ENCODE data around the gene TRAF3.

Gene TRAF3

DNA sequence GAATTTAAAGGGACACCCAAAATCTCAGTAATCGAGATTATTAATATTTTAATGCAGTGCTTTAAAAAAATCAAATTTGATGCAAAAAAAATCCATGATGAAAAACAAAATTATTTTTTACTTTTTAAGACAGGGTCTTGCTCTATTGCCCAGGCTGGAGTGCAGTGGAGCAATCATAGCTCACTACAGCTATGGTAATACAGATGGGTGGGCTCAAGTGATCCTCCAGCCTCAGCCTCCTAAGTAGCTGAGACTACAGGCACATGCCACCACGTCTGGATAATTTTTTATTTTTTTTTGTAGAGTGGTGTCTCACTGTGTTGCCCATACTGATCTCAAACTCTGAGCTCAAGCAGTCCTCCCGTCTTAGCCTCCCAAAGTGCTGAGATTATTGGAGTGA is 62.9 kb downstream of the TRAF3 start:
- TF ChIP-seq, protein P1, sequence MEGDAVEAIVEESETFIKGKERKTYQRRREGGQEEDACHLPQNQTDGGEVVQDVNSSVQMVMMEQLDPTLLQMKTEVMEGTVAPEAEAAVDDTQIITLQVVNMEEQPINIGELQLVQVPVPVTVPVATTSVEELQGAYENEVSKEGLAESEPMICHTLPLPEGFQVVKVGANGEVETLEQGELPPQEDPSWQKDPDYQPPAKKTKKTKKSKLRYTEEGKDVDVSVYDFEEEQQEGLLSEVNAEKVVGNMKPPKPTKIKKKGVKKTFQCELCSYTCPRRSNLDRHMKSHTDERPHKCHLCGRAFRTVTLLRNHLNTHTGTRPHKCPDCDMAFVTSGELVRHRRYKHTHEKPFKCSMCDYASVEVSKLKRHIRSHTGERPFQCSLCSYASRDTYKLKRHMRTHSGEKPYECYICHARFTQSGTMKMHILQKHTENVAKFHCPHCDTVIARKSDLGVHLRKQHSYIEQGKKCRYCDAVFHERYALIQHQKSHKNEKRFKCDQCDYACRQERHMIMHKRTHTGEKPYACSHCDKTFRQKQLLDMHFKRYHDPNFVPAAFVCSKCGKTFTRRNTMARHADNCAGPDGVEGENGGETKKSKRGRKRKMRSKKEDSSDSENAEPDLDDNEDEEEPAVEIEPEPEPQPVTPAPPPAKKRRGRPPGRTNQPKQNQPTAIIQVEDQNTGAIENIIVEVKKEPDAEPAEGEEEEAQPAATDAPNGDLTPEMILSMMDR (conservative IDR thresholded peaks at IDR 0.05), result no peak
- no peak overlapping the region for H3K27ac ChIP-seq

DNA sequence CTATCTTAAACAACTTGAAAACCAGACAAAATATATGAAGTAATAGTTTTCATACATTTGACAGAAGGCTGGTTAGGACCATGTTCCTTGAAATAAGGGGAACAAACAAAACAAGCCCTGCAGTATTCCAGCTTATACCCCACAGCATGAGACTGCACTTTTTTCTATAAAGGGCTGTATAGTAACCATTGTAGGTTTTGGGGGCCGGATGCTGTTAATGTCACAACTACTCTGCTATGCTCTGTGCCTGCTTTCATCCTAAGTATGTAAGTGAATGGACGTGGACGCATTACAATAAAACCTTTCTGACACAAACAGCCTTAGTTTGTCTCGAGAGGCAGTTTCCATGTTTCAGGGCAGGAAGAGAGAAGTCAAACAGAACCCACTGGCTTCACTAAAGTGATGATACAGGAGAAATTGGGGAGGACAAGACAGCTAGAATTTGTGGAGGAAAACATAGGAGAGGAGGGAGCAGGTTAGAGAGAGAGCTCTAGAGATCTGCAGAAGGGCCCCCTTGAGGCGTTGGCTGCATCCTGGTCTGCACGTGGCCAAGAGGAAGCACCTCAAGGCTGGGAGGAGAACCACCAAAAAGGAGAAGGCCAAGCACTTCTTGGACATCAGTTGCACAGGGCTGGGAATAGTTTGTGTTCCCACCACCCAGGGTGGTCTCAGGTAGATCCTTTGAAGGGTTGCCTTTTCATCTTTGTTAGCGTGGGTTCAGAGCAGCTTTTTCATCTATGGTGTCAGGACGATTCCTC is 63.7 kb downstream of the TRAF3 start:
- TF ChIP-seq, protein P1 (conservative IDR thresholded peaks at IDR 0.05), result no peak
- H3K27ac ChIP-seq, result no peak overlapping the region

DNA sequence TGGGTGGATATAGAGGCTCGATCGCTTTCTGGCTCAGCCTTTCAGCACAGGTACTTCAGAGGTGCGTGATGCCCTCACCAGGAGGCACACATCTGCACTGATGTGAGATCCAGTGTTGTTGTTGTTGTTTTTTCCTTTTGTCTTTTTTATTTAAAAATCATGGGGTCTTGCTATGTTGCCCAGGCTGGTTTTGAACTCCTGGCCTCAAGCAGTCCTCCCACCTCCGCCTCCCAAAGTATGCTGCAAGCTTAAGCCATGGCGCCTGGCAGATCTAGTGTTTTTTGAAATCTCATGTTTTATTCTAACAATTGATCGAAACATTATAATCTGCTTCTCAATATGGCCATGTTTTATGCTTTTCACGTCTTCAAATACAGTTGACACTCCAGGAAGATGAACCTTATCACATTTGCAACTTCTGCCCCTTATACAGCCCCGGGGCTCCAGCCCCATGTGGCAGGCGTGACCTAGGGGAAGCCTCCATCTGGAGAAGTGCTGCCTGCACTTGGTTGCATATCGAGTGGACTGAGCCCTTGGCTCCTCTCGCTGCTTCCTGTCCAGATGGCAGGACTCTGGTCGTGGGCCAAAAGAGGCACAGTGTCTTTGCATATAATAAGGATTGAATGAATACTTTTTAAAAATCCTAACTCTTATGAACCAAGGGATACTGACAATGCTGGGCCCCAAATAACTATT is 71.7 kb downstream of the TRAF3 start:
- H3K27ac ChIP-seq, result peak overlapping the region; percentile 86

DNA sequence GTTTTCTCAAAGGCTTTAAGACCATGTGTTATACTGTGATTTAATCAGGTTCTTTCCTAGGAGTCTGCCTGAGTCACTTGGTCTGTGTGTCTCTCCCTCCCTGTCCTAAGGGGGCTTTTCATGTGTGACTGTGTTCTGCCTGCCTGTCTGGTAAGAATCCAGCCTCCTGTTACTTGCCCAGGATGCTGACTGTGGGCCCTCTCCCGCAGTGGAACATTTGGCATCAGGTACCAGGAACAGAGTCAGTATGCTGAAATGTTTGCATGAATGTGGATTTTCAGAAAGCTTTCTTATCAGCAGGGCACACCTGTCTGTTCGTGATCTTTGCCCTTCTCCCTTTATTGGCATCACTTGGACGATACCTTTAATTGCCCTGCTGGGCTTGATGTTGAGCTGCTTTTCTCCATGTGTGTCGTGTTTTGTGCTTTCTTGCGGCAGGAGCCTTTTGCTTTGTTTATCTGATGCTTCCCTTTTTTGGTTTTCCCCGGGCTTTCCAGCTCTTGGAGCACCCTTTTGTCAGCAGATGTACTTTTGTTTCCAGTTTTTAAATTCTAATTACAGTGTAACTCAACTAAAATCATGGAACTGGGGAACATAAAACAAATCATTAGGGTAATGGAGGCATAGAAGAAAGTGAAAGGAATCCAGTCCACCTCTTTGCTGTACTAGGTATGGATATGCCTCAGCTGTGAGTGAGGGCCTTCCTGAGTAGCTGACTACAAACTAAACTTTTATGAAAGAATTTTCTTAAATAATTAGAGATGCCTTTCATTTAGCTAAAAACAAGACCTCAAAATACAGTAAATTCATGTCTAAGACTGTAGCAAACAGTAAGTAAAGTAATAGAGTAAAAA is 72.5 kb downstream of the TRAF3 start:
- H3K27ac ChIP-seq, result peak overlapping the region; percentile 86

More for the DNA sequence above, 71.7 kb downstream of the TRAF3 start:
- TF ChIP-seq, protein P1 (conservative IDR thresholded peaks at IDR 0.05), result no peak

DNA sequence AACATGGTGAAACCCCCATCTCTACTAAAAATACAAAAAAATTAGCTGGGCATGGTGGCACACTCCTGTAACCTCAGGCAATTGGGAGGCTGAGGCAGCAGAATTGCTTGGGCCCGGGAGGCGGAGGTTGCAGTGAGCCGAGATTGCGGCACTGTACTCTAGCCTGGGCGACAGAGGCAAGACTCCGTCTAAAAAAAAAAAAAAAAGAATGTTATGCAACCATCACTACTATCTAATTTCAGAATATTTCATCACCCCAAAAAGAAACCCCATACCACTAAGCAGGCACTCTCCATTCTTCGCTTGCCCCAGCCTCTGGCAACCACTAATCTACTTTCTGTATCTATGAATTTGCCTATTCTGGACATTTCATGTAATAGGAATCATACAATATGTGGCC is 76.4 kb downstream of the TRAF3 start:
- TF ChIP-seq, protein P1 (conservative IDR thresholded peaks at IDR 0.05), result no peak
- H3K27ac ChIP-seq, result no peak overlapping the region

More for the DNA sequence above, 72.5 kb downstream of the TRAF3 start:
- TF ChIP-seq, protein P1 (conservative IDR thresholded peaks at IDR 0.05), result no peak

DNA sequence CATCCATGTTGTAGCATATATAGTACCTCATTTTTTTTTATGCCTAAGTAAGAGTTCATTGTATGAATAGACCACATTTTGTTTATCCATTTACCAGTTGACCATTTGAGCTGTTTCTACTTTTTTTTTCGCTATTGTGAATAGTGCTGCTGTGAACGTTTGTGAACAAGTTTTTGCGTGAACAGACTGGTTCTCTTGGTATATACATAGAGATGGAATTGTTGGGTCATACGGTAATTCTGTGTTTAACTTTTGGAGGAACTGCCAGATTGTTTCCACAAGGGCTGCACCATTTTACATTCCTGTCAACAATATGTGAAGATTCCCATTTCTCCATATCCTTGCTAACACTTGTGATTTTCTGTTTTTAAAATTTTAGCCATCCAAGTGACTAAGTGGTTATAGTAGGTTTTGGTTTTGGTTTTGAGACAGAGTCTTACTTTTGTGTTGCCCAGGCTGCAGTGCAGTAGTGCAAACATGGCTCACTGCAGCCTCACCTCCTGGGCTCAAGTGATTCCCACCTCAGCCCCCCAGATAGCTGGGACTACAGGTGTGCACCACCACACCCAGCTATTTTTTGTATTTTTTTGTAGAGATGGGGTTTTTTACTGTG is 76.9 kb downstream of the TRAF3 start:
- TF ChIP-seq, protein P1 (conservative IDR thresholded peaks at IDR 0.05), result no peak

More for the DNA sequence above, 76.9 kb downstream of the TRAF3 start:
- no peak overlapping the region for H3K27ac ChIP-seq

All from VCaP (cell line).